Measurements from ENCODE around the gene TRPM2. TPM values are rescaled to one million over a fixed set of nuclear protein-coding genes. Genes with fewer than 3 reads are reported as not detected.

The TRPM2 gene
- total and polyA plus RNA-seq, 2 donors (not counting 3 experiments of a cell fraction or from before 2014, with no cell fraction given) = not detected

DNA sequence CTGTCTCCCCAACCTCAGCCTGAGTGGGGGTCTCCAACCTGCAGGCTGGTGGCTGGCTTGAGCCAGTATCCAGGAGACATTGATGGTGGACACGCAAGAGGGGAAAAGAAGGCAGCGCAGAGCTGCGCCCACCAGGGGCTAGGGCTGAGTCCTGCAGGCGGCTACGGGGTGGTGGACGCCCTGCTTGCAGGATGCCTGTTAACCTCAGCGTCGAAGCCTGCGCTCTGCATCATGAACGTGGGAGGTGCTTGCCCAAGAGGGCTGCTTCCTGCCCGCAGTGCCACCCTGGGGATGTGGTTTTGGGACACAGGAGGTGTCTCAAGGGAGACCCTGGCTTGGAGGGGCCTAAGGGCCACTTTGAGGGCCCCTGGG lies 25.8 kb upstream of the TRPM2 start:
- peaks cover 5 to 22% of the 10 kb centered on the region in 2 experiments for H3K36me3 ChIP-seq (ENCODE audit: control insufficient read depth in 2 of 2, extremely low read depth in 1 of 2, insufficient read depth in 2 of 2, low read length in 2 of 2)
- dilution Hi-C loops (cut with MboI; ENCODE audit: extremely low pct_ligation_motif_present, low sequenced_read_pairs) = no loop called here

More for the DNA sequence above, 25.8 kb upstream of the TRPM2 start:
- FAIRE-seq (no peak), DNase-seq (ENCODE audit: low read depth, low spot score) (no peak)
- no TSS peak for BruUV-seq (replicated peaks)
- H3K4me2 ChIP-seq (ENCODE audit: insufficient read depth, low read length) = no peak overlapping the region
- no peaks in the 10 kb centered on the region for H3K9me3 ChIP-seq (replicated peaks; ENCODE audit: control insufficient read depth, insufficient read depth, low read length)
- no peaks in the 10 kb centered on the region for H3K4me1 ChIP-seq (ENCODE audit: control insufficient read depth, extremely low read depth, insufficient read depth, low read length)
- ChIA-PET POLR2A (no interaction called here), CTCF (no interaction called here)
- no peak overlapping the region for H2AFZ ChIP-seq (ENCODE audit: low read depth, low read length)
- H4K20me1 ChIP-seq (replicated peaks; ENCODE audit: control insufficient read depth, extremely low read depth, insufficient read depth, low read length) = no peaks in the 10 kb centered on the region
- H3K79me2 ChIP-seq (ENCODE audit: control insufficient read depth, insufficient read depth, low read length) = no peaks in the 10 kb centered on the region
- no peak overlapping the region for H3K9ac ChIP-seq (replicated peaks; ENCODE audit: extremely low read depth, insufficient read depth, low read length)
- no peak overlapping the region for H3K4me3 ChIP-seq (replicated peaks in 1 of 3; ENCODE audit: insufficient read depth in 1 of 3, low read depth in 1 of 3, low read length in 3 of 3)
- no peak overlapping the region for H3K27ac ChIP-seq (ENCODE audit: insufficient read depth, low read depth, low read length)
- intact Hi-C loops (cut with micrococcal nuclease) = no loop called here
- TF ChIP-seq POLR2AphosphoS5 (IDR thresholded peaks at IDR 0.05; ENCODE audit: insufficient read depth, low read depth, low read length) = no peak
- no peak for TF ChIP-seq MYC (IDR thresholded peaks at IDR 0.05; ENCODE audit: low read depth, low read length)
- TF ChIP-seq FOS (IDR thresholded peaks at IDR 0.05; ENCODE audit: borderline replicate concordance, insufficient read depth, low read length) = no peak
- no peak for TF ChIP-seq JUN (IDR thresholded peaks at IDR 0.05; ENCODE audit: borderline replicate concordance, insufficient read depth, insufficient read length, low read depth)
- no peak for TF ChIP-seq POLR2A (IDR thresholded peaks at IDR 0.05; ENCODE audit: low read depth, low read length)
- TF ChIP-seq, protein P1, sequence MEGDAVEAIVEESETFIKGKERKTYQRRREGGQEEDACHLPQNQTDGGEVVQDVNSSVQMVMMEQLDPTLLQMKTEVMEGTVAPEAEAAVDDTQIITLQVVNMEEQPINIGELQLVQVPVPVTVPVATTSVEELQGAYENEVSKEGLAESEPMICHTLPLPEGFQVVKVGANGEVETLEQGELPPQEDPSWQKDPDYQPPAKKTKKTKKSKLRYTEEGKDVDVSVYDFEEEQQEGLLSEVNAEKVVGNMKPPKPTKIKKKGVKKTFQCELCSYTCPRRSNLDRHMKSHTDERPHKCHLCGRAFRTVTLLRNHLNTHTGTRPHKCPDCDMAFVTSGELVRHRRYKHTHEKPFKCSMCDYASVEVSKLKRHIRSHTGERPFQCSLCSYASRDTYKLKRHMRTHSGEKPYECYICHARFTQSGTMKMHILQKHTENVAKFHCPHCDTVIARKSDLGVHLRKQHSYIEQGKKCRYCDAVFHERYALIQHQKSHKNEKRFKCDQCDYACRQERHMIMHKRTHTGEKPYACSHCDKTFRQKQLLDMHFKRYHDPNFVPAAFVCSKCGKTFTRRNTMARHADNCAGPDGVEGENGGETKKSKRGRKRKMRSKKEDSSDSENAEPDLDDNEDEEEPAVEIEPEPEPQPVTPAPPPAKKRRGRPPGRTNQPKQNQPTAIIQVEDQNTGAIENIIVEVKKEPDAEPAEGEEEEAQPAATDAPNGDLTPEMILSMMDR (IDR thresholded peaks at IDR 0.05; ENCODE audit: extremely low read depth in 1 of 2, insufficient read depth in 1 of 2, low read depth in 1 of 2, low read length in 2 of 2) = no peak
- TF ChIP-seq, protein P2, sequence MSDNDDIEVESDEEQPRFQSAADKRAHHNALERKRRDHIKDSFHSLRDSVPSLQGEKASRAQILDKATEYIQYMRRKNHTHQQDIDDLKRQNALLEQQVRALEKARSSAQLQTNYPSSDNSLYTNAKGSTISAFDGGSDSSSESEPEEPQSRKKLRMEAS (IDR thresholded peaks at IDR 0.05; ENCODE audit: insufficient read depth, insufficient read length) = no peak
- TF ChIP-seq GATA2 (IDR thresholded peaks at IDR 0.05; ENCODE audit: insufficient read depth, insufficient read length, low read depth, low read length) = no peak
- H3K9me1 ChIP-seq (replicated peaks; ENCODE audit: control insufficient read depth, extremely low read depth, insufficient read depth, low read length) = no peaks in the 10 kb centered on the region
- H3K27me3 ChIP-seq (ENCODE audit: control insufficient read depth in 2 of 2, insufficient read depth in 2 of 2, low read length in 2 of 2) = no peaks in the 10 kb centered on the region

Data from endothelial cell of umbilical vein (primary cell).